Measurements from ENCODE around the gene FBXL13.

FBXL13 gene

GRCh38 chr7:102942181-102942866 is 132.3 kb downstream of the FBXL13 start:
- no peak for DNase-seq
- no peaks in the 10 kb centered on the region for H3K36me3 ChIP-seq
- TF ChIP-seq, protein P1, sequence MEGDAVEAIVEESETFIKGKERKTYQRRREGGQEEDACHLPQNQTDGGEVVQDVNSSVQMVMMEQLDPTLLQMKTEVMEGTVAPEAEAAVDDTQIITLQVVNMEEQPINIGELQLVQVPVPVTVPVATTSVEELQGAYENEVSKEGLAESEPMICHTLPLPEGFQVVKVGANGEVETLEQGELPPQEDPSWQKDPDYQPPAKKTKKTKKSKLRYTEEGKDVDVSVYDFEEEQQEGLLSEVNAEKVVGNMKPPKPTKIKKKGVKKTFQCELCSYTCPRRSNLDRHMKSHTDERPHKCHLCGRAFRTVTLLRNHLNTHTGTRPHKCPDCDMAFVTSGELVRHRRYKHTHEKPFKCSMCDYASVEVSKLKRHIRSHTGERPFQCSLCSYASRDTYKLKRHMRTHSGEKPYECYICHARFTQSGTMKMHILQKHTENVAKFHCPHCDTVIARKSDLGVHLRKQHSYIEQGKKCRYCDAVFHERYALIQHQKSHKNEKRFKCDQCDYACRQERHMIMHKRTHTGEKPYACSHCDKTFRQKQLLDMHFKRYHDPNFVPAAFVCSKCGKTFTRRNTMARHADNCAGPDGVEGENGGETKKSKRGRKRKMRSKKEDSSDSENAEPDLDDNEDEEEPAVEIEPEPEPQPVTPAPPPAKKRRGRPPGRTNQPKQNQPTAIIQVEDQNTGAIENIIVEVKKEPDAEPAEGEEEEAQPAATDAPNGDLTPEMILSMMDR (IDR thresholded peaks at IDR 0.05; ENCODE audit: low read depth, low read length): no peak
- no peak overlapping the region for H3K27ac ChIP-seq
- H3K9me3 ChIP-seq (ENCODE audit: severe bottlenecking): no peaks in the 10 kb centered on the region
- no peaks in the 10 kb centered on the region for H3K27me3 ChIP-seq (ENCODE audit: insufficient read depth, low read depth, severe bottlenecking)
- H3K4me3 ChIP-seq (ENCODE audit: low read depth, low read length): no peak overlapping the region

- Histone ChIP-seq H3K27me3 (ENCODE audit: insufficient read depth, low read depth, severe bottlenecking) (no peaks in the 10 kb centered on the region), H3K36me3 (no peaks in the 10 kb centered on the region), H3K4me3 (ENCODE audit: low read depth, low read length) (no peak overlapping the region), H3K27ac (no peak overlapping the region), H3K9me3 (ENCODE audit: severe bottlenecking) (no peaks in the 10 kb centered on the region)
- TF ChIP-seq, protein P1 (IDR thresholded peaks at IDR 0.05; ENCODE audit: low read depth, low read length): no peak
- DNase-seq: no peak
These were observed 135.9 kb downstream of the FBXL13 start for GRCh38 chr7:102938679-102939078.

- TF ChIP-seq, protein P1 (IDR thresholded peaks at IDR 0.05; ENCODE audit: low read depth, low read length): no peak
- DNase-seq: no peak
- no peak overlapping the region for H3K4me3 ChIP-seq (ENCODE audit: low read depth, low read length)
- H3K9me3 ChIP-seq (ENCODE audit: severe bottlenecking): no peaks in the 10 kb centered on the region
- no peaks in the 10 kb centered on the region for H3K36me3 ChIP-seq
- H3K27me3 ChIP-seq (ENCODE audit: insufficient read depth, low read depth, severe bottlenecking): no peaks in the 10 kb centered on the region
- H3K27ac ChIP-seq: peak overlapping the region; percentile 5; the same call in 1 of the 2 replicates
These were observed 139.0 kb downstream of the FBXL13 start for GRCh38 chr7:102935450-102936115.

DNA sequence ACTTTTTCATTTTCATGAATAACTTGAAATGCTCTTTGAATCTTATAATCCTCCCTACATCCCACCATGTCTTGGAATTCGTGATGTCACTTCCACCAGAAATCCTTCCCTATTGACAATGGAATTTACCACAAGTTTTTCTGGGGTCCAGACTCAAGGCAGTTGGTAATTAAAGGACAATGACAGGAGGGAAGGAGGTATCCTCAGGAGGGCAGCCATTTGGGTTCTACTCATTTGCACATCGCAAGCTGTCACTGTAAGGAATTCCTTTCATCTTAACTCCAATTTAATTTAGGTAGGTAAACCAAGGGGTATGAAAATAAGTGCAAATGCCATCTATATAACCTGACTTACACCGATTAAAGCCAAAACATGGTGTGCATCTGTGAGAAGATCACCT is 139.9 kb downstream of the FBXL13 start:
- Histone ChIP-seq H3K4me3 (ENCODE audit: low read depth, low read length) (no peak overlapping the region), H3K27me3 (ENCODE audit: insufficient read depth, low read depth, severe bottlenecking) (no peaks in the 10 kb centered on the region), H3K27ac (no peak overlapping the region), H3K36me3 (no peaks in the 10 kb centered on the region), H3K9me3 (ENCODE audit: severe bottlenecking) (no peaks in the 10 kb centered on the region)
- DNase-seq: no peak
- TF ChIP-seq, protein P1 (IDR thresholded peaks at IDR 0.05; ENCODE audit: low read depth, low read length): no peak

- Histone ChIP-seq H3K9me3 (ENCODE audit: severe bottlenecking) (no peaks in the 10 kb centered on the region), H3K27me3 (ENCODE audit: insufficient read depth, low read depth, severe bottlenecking) (no peaks in the 10 kb centered on the region), H3K36me3 (no peaks in the 10 kb centered on the region), H3K4me3 (ENCODE audit: low read depth, low read length) (no peak overlapping the region), H3K27ac (no peak overlapping the region)
- DNase-seq: no peak
- TF ChIP-seq, protein P1 (IDR thresholded peaks at IDR 0.05; ENCODE audit: low read depth, low read length): no peak
These were observed 140.4 kb downstream of the FBXL13 start for GRCh38 chr7:102934239-102934638.
